SKM-1 (cell line): ENCODE measurements around the gene TBC1D1.

Experiments
- DNase-seq: peaks from one replicate; lab custom pipeline; 2025; ENCODE audit not compliant: unreplicated experiment; lab: John Stamatoyannopoulos, UW

TBC1D1 gene

GRCh38 chr4:38075370-38076152 lies 184.7 kb downstream of the TBC1D1 start:
- DNase-seq = peak; percentile 92

- DNase-seq = no peak
These were observed 185.3 kb downstream of the TBC1D1 start for GRCh38 chr4:38076153-38076669.

- DNase-seq = no peak
These were observed 187.1 kb downstream of the TBC1D1 start for GRCh38 chr4:38077791-38078489.

- peak; percentile 58 for DNase-seq
These were observed 187.9 kb downstream of the TBC1D1 start for GRCh38 chr4:38078590-38079421.

- no peak for DNase-seq
These were observed 189.4 kb downstream of the TBC1D1 start for GRCh38 chr4:38080061-38080974.

- DNase-seq = no peak
These were observed 191.1 kb downstream of the TBC1D1 start for GRCh38 chr4:38082021-38082420.

- DNase-seq = no peak
These were observed 191.8 kb downstream of the TBC1D1 start for GRCh38 chr4:38082424-38083385.

GRCh38 chr4:38084877-38085711 lies 194.2 kb downstream of the TBC1D1 start:
- DNase-seq = no peak

- DNase-seq = no peak
These were observed 194.9 kb downstream of the TBC1D1 start for GRCh38 chr4:38085751-38086150.

GRCh38 chr4:38086151-38086848 lies 195.4 kb downstream of the TBC1D1 start:
- DNase-seq = no peak

GRCh38 chr4:38086849-38087226 lies 196.0 kb downstream of the TBC1D1 start:
- DNase-seq = no peak

- no peak for DNase-seq
These were observed 197.4 kb downstream of the TBC1D1 start for GRCh38 chr4:38088321-38088720.

- no peak for DNase-seq
These were observed 199.1 kb downstream of the TBC1D1 start for GRCh38 chr4:38089961-38090360.

GRCh38 chr4:38090455-38091246 lies 199.8 kb downstream of the TBC1D1 start:
- no peak for DNase-seq

- DNase-seq = no peak
These were observed 200.8 kb downstream of the TBC1D1 start for GRCh38 chr4:38091636-38092035.

- no peak for DNase-seq
These were observed 201.8 kb downstream of the TBC1D1 start for GRCh38 chr4:38092701-38093100.

GRCh38 chr4:38094419-38094818 lies 203.5 kb downstream of the TBC1D1 start:
- DNase-seq = no peak
